WTC11 (cell line): ENCODE measurements around the gene CHST1.
A peak's percentile ranks its signal among the peaks of the same experiment; 100 is the strongest.

Experiments used
- TF ChIP-seq, protein P1 (sequence below): fragments of 200-600 bp; IDR thresholded peaks from 2 replicates; pipeline ENCODE4 v1.8.0; 2022; ENCODE audit warnings: antibody characterized with exemption
- TF ChIP-seq, protein P2 (sequence below): sonication (generic); formaldehyde crosslinking; IDR thresholded peaks from 2 replicates; pipeline ENCODE4 v1.8.1; 2022; ENCODE audit warnings: low read depth, missing genetic modification reagents, borderline replicate concordance
- TF ChIP-seq, protein P3 (sequence below): sonication (generic); formaldehyde crosslinking; IDR thresholded peaks from 2 replicates; pipeline ENCODE4 v1.8.1; 2023; ENCODE audit warnings: mild to moderate bottlenecking, moderate library complexity, missing genetic modification reagents

DNA sequence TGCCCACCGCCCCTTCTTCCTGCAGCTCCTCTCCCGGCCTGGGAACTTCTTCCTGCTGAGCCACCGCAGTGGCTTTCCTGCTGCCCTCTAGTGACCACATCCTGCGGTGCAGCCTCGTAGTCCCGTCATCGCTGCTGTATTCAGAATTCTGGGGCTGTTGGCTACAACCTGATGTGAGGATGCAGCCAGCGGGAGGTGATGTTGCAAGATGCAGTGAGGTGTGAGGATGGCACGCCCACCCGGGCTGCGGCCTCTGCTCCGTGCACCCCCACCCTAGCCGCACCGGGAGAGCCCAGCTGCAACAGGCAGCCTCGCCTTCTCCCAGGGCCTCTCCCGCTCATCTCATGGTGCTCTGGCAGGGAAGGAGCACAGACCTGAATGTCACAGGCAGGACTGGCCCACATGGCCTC is 10.1 kb downstream of the CHST1 start:
- TF ChIP-seq, protein P1, sequence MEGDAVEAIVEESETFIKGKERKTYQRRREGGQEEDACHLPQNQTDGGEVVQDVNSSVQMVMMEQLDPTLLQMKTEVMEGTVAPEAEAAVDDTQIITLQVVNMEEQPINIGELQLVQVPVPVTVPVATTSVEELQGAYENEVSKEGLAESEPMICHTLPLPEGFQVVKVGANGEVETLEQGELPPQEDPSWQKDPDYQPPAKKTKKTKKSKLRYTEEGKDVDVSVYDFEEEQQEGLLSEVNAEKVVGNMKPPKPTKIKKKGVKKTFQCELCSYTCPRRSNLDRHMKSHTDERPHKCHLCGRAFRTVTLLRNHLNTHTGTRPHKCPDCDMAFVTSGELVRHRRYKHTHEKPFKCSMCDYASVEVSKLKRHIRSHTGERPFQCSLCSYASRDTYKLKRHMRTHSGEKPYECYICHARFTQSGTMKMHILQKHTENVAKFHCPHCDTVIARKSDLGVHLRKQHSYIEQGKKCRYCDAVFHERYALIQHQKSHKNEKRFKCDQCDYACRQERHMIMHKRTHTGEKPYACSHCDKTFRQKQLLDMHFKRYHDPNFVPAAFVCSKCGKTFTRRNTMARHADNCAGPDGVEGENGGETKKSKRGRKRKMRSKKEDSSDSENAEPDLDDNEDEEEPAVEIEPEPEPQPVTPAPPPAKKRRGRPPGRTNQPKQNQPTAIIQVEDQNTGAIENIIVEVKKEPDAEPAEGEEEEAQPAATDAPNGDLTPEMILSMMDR: peak; percentile 89
- TF ChIP-seq, protein P2, sequence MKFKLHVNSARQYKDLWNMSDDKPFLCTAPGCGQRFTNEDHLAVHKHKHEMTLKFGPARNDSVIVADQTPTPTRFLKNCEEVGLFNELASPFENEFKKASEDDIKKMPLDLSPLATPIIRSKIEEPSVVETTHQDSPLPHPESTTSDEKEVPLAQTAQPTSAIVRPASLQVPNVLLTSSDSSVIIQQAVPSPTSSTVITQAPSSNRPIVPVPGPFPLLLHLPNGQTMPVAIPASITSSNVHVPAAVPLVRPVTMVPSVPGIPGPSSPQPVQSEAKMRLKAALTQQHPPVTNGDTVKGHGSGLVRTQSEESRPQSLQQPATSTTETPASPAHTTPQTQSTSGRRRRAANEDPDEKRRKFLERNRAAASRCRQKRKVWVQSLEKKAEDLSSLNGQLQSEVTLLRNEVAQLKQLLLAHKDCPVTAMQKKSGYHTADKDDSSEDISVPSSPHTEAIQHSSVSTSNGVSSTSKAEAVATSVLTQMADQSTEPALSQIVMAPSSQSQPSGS (CRISPR knock-in tag): no peak
- TF ChIP-seq, protein P3, sequence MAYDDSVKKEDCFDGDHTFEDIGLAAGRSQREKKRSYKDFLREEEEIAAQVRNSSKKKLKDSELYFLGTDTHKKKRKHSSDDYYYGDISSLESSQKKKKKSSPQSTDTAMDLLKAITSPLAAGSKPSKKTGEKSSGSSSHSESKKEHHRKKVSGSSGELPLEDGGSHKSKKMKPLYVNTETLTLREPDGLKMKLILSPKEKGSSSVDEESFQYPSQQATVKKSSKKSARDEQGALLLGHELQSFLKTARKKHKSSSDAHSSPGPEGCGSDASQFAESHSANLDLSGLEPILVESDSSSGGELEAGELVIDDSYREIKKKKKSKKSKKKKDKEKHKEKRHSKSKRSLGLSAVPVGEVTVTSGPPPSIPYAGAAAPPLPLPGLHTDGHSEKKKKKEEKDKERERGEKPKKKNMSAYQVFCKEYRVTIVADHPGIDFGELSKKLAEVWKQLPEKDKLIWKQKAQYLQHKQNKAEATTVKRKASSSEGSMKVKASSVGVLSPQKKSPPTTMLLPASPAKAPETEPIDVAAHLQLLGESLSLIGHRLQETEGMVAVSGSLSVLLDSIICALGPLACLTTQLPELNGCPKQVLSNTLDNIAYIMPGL: no peak
